SK-N-SH (cell line): ENCODE data around the gene PLXNA4. TPM values are rescaled to one million over a fixed set of nuclear protein-coding genes. Genes with fewer than 3 reads are reported as not detected.

ENCODE experiments used
- CTCF ChIA-PET: fragments of 300-600, 350-600 bp; formaldehyde crosslinking; extraction: SDS; loops from one replicate; lab custom pipeline; 2021; lab: Yijun Ruan, JAX
- POLR2A ChIA-PET: fragments of 350-600 bp; sonication (Branson Sonifier 250); formaldehyde crosslinking; extraction: SDS; loops from one replicate; lab custom pipeline; 2020; ENCODE audit warnings: antibody characterized with exemption, inconsistent platforms; lab: Yijun Ruan, JAX
- DNase-seq: peaks from one replicate; pipeline ENCODE4 v3.0.0; 2012
- H2AFZ ChIP-seq: fragments of 200-600 bp; sonication (generic); 2 replicates; pipeline ENCODE4 v1.8.1; 2016; ENCODE audit warnings: antibody characterized with exemption, mild to moderate bottlenecking, low read depth
- H3F3A ChIP-seq: fragments of 200-600 bp; sonication (generic); replicated peaks from 2 replicates; pipeline ENCODE3; 2016; ENCODE audit warnings: antibody characterized with exemption, mild to moderate bottlenecking; ENCODE audit not compliant: insufficient read depth
- H3K27ac ChIP-seq, 2 experiments: fragments of 200-500 bp in 1 of 2; fragments of 200-600 bp in 1 of 2; sonication (Bioruptor generic) in 1 of 2; sonication (generic), shearing (Covaris generic) in 1 of 2; 2 replicates each; pipeline versions ENCODE4 v1.5.1 to v1.6.1; 2014 to 2016; ENCODE audit warnings: low read depth in 2 of 2, inconsistent platforms in 1 of 2, low read length in 1 of 2, mild to moderate bottlenecking in 1 of 2, mixed read lengths in 1 of 2
- H3K27me3 ChIP-seq: fragments of 200-600 bp; sonication (generic), shearing (Covaris generic); 2 replicates; pipeline ENCODE4 v1.6.1; 2016; ENCODE audit warnings: mixed run types; ENCODE audit not compliant: insufficient read depth
- H3K36me3 ChIP-seq, 2 experiments: fragments of 200-500 bp in 1 of 2; fragments of 200-600 bp in 1 of 2; sonication (Bioruptor generic) in 1 of 2; sonication (generic) in 1 of 2; replicated peaks in 1 of 2; 2 replicates each; pipeline versions ENCODE3 to v1.5.1; 2014 to 2016; ENCODE audit warnings: low read length in 1 of 2, mild to moderate bottlenecking in 1 of 2; ENCODE audit not compliant: insufficient read depth in 2 of 2, control insufficient read depth in 1 of 2
- H3K4me1 ChIP-seq, 2 experiments: fragments of 200-500 bp in 1 of 2; fragments of 200-600 bp in 1 of 2; sonication (Bioruptor generic) in 1 of 2; sonication (generic), shearing (Covaris generic) in 1 of 2; 2 replicates each; pipeline versions ENCODE4 v1.5.1 to v1.6.1; 2014 to 2016; ENCODE audit warnings: low read depth in 1 of 2, low read length in 1 of 2, mixed run types in 1 of 2; ENCODE audit not compliant: insufficient read depth in 2 of 2, control insufficient read depth in 1 of 2
- H3K4me2 ChIP-seq: fragments of 200-600 bp; sonication (generic), shearing (Covaris generic); 2 replicates; pipeline ENCODE4 v1.6.1; 2017; ENCODE audit warnings: mixed run types
- H3K4me3 ChIP-seq, 2 experiments: fragments of 200-500 bp in 1 of 2; fragments of 200-600 bp in 1 of 2; sonication (Bioruptor generic) in 1 of 2; sonication (generic), shearing (Covaris generic) in 1 of 2; 2 replicates each; pipeline versions ENCODE4 v1.5.1 to v1.8.1; 2014 to 2016; ENCODE audit warnings: low read depth in 2 of 2, inconsistent platforms in 1 of 2, low read length in 1 of 2, mild to moderate bottlenecking in 1 of 2, mixed read lengths in 1 of 2, moderate library complexity in 1 of 2
- H3K79me2 ChIP-seq: fragments of 200-600 bp; sonication (generic); 2 replicates; pipeline ENCODE4 v1.8.1; 2017; ENCODE audit warnings: mild to moderate bottlenecking; ENCODE audit not compliant: insufficient read depth
- H3K9ac ChIP-seq: fragments of 200-600 bp; sonication (generic); 2 replicates; pipeline ENCODE4 v1.6.1; 2017; ENCODE audit warnings: mixed run types
- H3K9me2 ChIP-seq: fragments of 200-600 bp; sonication (generic); 2 replicates; pipeline ENCODE4 v1.6.1; 2017; ENCODE audit warnings: mixed run types
- H3K9me3 ChIP-seq: fragments of 200-600 bp; sonication (generic); 2 replicates; pipeline ENCODE4 v1.6.1; 2017; ENCODE audit warnings: mixed run types, mild to moderate bottlenecking, moderate library complexity
- H4K20me1 ChIP-seq: fragments of 200-600 bp; sonication (generic); 2 replicates; pipeline ENCODE4 v1.6.1; 2017; ENCODE audit warnings: mild to moderate bottlenecking, mixed run types; ENCODE audit not compliant: insufficient read depth
- CHD2 ChIP-seq: fragments of 150-350 bp; IDR thresholded peaks from 2 replicates; pipeline ENCODE4 v1.6.1; 2018; ENCODE audit warnings: low read length; ENCODE audit not compliant: partially characterized antibody
- CTCF ChIP-seq: fragments of 200-600 bp; sonication (generic); IDR thresholded peaks from 2 replicates; pipeline ENCODE4 v1.6.1; 2017; ENCODE audit warnings: antibody characterized with exemption, mild to moderate bottlenecking, moderate library complexity
- ELF1 ChIP-seq: IDR thresholded peaks from 2 replicates; pipeline ENCODE4 v1.4.0; 2012
- EP300 ChIP-seq, 2 experiments: IDR thresholded peaks; 2 replicates each; pipeline versions ENCODE4 v1.4.0 to v1.6.1; 2012; ENCODE audit warnings: borderline replicate concordance in 1 of 2, low read depth in 1 of 2, low read length in 1 of 2
- EZH2phosphoT487 ChIP-seq: fragments of 200-600 bp; sonication (generic); IDR thresholded peaks from 2 replicates; pipeline ENCODE4 v1.6.1; 2017; ENCODE audit warnings: low read depth, mixed run types, mild to moderate bottlenecking, antibody characterized with exemption, moderate library complexity, borderline replicate concordance
- FOSL2 ChIP-seq: IDR thresholded peaks from 2 replicates; pipeline ENCODE4 v1.4.0; 2012; ENCODE audit warnings: low read depth, mild to moderate bottlenecking, moderate library complexity, borderline replicate concordance
- FOXJ3 ChIP-seq: sonication (generic); formaldehyde crosslinking; IDR thresholded peaks from 2 replicates; pipeline ENCODE4 v1.5.1; 2020; ENCODE audit warnings: mild to moderate bottlenecking, missing genetic modification reagents
- FOXM1 ChIP-seq: IDR thresholded peaks from 2 replicates; pipeline ENCODE4 v1.4.0; 2012; ENCODE audit warnings: low read depth, mild to moderate bottlenecking
- GABPA ChIP-seq: IDR thresholded peaks from 2 replicates; pipeline ENCODE4 v1.4.0; 2012; ENCODE audit warnings: low read depth, mild to moderate bottlenecking
- GATA2 ChIP-seq: sonication (generic); formaldehyde crosslinking; IDR thresholded peaks from 2 replicates; pipeline ENCODE4 v1.5.0; 2020; ENCODE audit warnings: mild to moderate bottlenecking, missing genetic modification reagents
- IRF3 ChIP-seq: fragments of 150-350 bp; IDR thresholded peaks from 2 replicates; pipeline ENCODE4 v1.6.1; 2016; ENCODE audit warnings: mild to moderate bottlenecking, low read depth, low read length
- JUND ChIP-seq: IDR thresholded peaks from 2 replicates; pipeline ENCODE4 v1.4.0; 2012
- MAX ChIP-seq: IDR thresholded peaks from 2 replicates; pipeline ENCODE4 v1.4.0; 2012; ENCODE audit warnings: low read depth
- NFIC ChIP-seq: IDR thresholded peaks from 2 replicates; pipeline ENCODE4 v1.4.0; 2012; ENCODE audit warnings: borderline replicate concordance
- NRF1 ChIP-seq: IDR thresholded peaks from 2 replicates; pipeline ENCODE4 v1.6.1; 2012; ENCODE audit warnings: low read depth, mild to moderate bottlenecking, low read length
- PBX3 ChIP-seq: IDR thresholded peaks from 2 replicates; pipeline ENCODE4; 2012
- POLR2AphosphoS5 ChIP-seq: IDR thresholded peaks from 2 replicates; pipeline ENCODE4 v1.6.1; 2012; ENCODE audit warnings: low read depth, low read length
- RAD21 ChIP-seq: IDR thresholded peaks from 2 replicates; pipeline ENCODE4 v1.6.1; 2012; ENCODE audit warnings: mild to moderate bottlenecking, low read length
- RCOR1 ChIP-seq: fragments of 150-350 bp; IDR thresholded peaks from 2 replicates; pipeline ENCODE4 v1.6.1; 2017; ENCODE audit warnings: antibody characterized with exemption, low read length
- RFX5 ChIP-seq: IDR thresholded peaks from 2 replicates; pipeline ENCODE4 v1.6.1; 2012; ENCODE audit warnings: mild to moderate bottlenecking, improper control_type of control experiment, low read length
- SIN3A ChIP-seq: IDR thresholded peaks from 2 replicates; pipeline ENCODE4 v1.6.1; 2012; ENCODE audit warnings: low read depth, mild to moderate bottlenecking, low read length, moderate library complexity, borderline replicate concordance
- SMC3 ChIP-seq: IDR thresholded peaks from 2 replicates; pipeline ENCODE4 v1.6.1; 2012; ENCODE audit warnings: low read depth, low read length, improper control_type of control experiment
- TAF1 ChIP-seq: IDR thresholded peaks from 2 replicates; pipeline ENCODE4 v1.6.1; 2012; ENCODE audit warnings: low read depth, mild to moderate bottlenecking, low read length, moderate library complexity, borderline replicate concordance
- TEAD4 ChIP-seq: IDR thresholded peaks from 2 replicates; pipeline ENCODE4 v1.4.0; 2012; ENCODE audit warnings: mild to moderate bottlenecking, borderline replicate concordance; ENCODE audit not compliant: insufficient read depth
- USF1 ChIP-seq: IDR thresholded peaks from 2 replicates; pipeline ENCODE4 v1.4.0; 2012; ENCODE audit warnings: low read depth, borderline replicate concordance
- USF2 ChIP-seq: fragments of 150-350 bp; IDR thresholded peaks from 2 replicates; pipeline ENCODE4 v1.6.1; 2017; ENCODE audit warnings: antibody characterized with exemption, low read length, low read depth, borderline replicate concordance
- YY1 ChIP-seq: IDR thresholded peaks from 2 replicates; pipeline ENCODE4 v1.4.0; 2012; ENCODE audit warnings: low read depth, mild to moderate bottlenecking
- ZBTB33 ChIP-seq: IDR thresholded peaks from 2 replicates; pipeline ENCODE4 v1.4.0; 2012; ENCODE audit warnings: low read depth, borderline replicate concordance
- WGBS: methylation state at CpG from one replicate; pipeline ENCODE4 v1.1.6; 2017; ENCODE audit warnings: low lambda C conversion rate; 5-methylcytosine and 5-hydroxymethylcytosine counted together
- polyA plus RNA-seq, 3 experiments: library from polyadenylated mRNA; depleted of rRNA; stranded (reverse); fragments of >200 nt; gene quantifications; 2 replicates each; pipeline ENCODE4 v1.2.3, GENCODE V29; 2012

The PLXNA4 gene
- polyA plus RNA-seq, 1 of the 3 experiments (the other 2 are of a cell fraction): 2.4 TPM

GRCh38 chr7:132415259-132415658 lies 161.0 kb downstream of the PLXNA4 start:
- no peaks in the 10 kb centered on the region for H4K20me1 ChIP-seq
- H3K9ac ChIP-seq: no peak overlapping the region
- H3K4me3 ChIP-seq: no peak overlapping the region
- H3K9me2 ChIP-seq: no peaks in the 10 kb centered on the region
- peaks cover 0 to 53% of the 10 kb centered on the region in 2 experiments; a peak in 2 of 4 replicates for H3K4me1 ChIP-seq
- WGBS: 86% methylated on average over 4 of the region's 4 CpGs
- no peak overlapping the region for H3K4me2 ChIP-seq
- no peaks in the 10 kb centered on the region for H3F3A ChIP-seq
- H3K27me3 ChIP-seq: no peaks in the 10 kb centered on the region
- H2AFZ ChIP-seq: no peak overlapping the region
- no peaks in the 10 kb centered on the region for H3K9me3 ChIP-seq
- H3K79me2 ChIP-seq: no peaks in the 10 kb centered on the region
- POLR2A ChIA-PET: no interaction called here
- H3K36me3 ChIP-seq: no peaks in the 10 kb centered on the region
- no peak overlapping the region for H3K27ac ChIP-seq
- no peak for DNase-seq
- CTCF ChIA-PET: interaction anchor here (0.8 to 1.1 kb wide), 2 partner anchors 8 to 165 kb away, joined by 3 read pairs; no protein-coding TSS in a partner anchor
- TF ChIP-seq YY1 (no peak), FOXJ3 (no peak), CTCF (no peak), GATA2 (CRISPR knock-in tag) (peak; percentile 83), ZBTB33 (no peak), MAX (no peak), USF2 (no peak), GABPA (no peak), NRF1 (no peak), USF1 (no peak), CHD2 (no peak), NFIC (no peak), RCOR1 (peak; percentile 70; the same call in 1 of the 2 replicates), SIN3A (no peak), TEAD4 (no peak), SMC3 (no peak), TAF1 (no peak), RAD21 (no peak), POLR2AphosphoS5 (no peak), EZH2phosphoT487 (no peak), RFX5 (no peak), FOSL2 (no peak), IRF3 (no peak), PBX3 (no peak), ELF1 (no peak), JUND (no peak), FOXM1 (no peak), EP300 (IDR thresholded peaks at IDR 0.05; ENCODE audit: borderline replicate concordance in 1 of 2, low read depth in 1 of 2, low read length in 1 of 2) (peak in 1 of 2 experiments; percentile 35; a peak in 1 of 4 replicates)
